Endothelial cell of umbilical vein (primary cell): Measurements from ENCODE around the gene SRD5A2. TPM values are rescaled to one million over a fixed set of nuclear protein-coding genes. Genes with fewer than 3 reads are reported as not detected.

Experiments used
- BruUV-seq: library from RNA; stranded (reverse); fragments of 400-500 nt; replicated peaks from 2 replicates; lab custom pipeline; 2021; lab: Mats Ljungman, UMichigan
- CTCF ChIA-PET: fragments of 300-600, 350-600 bp; sonication (Branson Sonifier 250); formaldehyde crosslinking; loops from one replicate; lab custom pipeline; 2021; ENCODE audit warnings: antibody characterized with exemption, inconsistent platforms; lab: Charles Lee
- POLR2A ChIA-PET: fragments of 300-600, 350-600 bp; sonication (Branson Sonifier 250); formaldehyde crosslinking; loops from one replicate; lab custom pipeline; 2021; ENCODE audit warnings: antibody characterized with exemption, inconsistent platforms; lab: Charles Lee
- DNase-seq: peaks from one replicate; pipeline ENCODE4 v3.0.0-alpha.2; 2011; ENCODE audit warnings: low read depth, low spot score
- FAIRE-seq: peaks from 2 replicates; lab custom pipeline; 2011; peaks lifted over from hg19 to GRCh38; lab: Jason Lieb, UNC
- H2AFZ ChIP-seq: 2 replicates; pipeline ENCODE4 v1.6.0; 2012; ENCODE audit warnings: low read depth, low read length, control low read depth, inconsistent platforms
- H3K27ac ChIP-seq: 2 replicates; pipeline ENCODE4 v1.5.1; 2011; ENCODE audit warnings: low read depth, mild to moderate bottlenecking, control low read depth, low read length, moderate library complexity; ENCODE audit not compliant: insufficient read depth
- H3K27me3 ChIP-seq, 2 experiments: 2 replicates each; pipeline versions ENCODE4 v1.6.0 to v1.6.1; 2011; ENCODE audit warnings: low read length in 2 of 2, mixed read lengths in 1 of 2; ENCODE audit not compliant: control insufficient read depth in 2 of 2, insufficient read depth in 2 of 2
- H3K36me3 ChIP-seq, 2 experiments: 2 replicates in 1 of 2; 3 replicates in 1 of 2; pipeline ENCODE4 v1.5.1; 2011; ENCODE audit warnings: low read length in 2 of 2, mild to moderate bottlenecking in 1 of 2, moderate library complexity in 1 of 2; ENCODE audit not compliant: control insufficient read depth in 2 of 2, insufficient read depth in 2 of 2; ENCODE audit errors: extremely low read depth in 1 of 2
- H3K4me1 ChIP-seq: 3 replicates; pipeline ENCODE4 v1.5.1; 2011; ENCODE audit warnings: mild to moderate bottlenecking, low read length; ENCODE audit not compliant: control insufficient read depth, insufficient read depth; ENCODE audit errors: extremely low read depth
- H3K4me2 ChIP-seq: 2 replicates; pipeline ENCODE4 v1.6.1; 2011; ENCODE audit warnings: low read length, control low read depth, mixed read lengths; ENCODE audit not compliant: insufficient read depth
- H3K4me3 ChIP-seq, 3 experiments: fragments of 200-600 bp in 1 of 3; sonication (generic), shearing (Covaris generic) in 1 of 3; replicated peaks in 1 of 3; 2 replicates each; pipeline ENCODE4 v1.5.1; 2011 to 2016; ENCODE audit warnings: control low read depth in 3 of 3, low read length in 3 of 3, mild to moderate bottlenecking in 2 of 3, inconsistent platforms in 1 of 3, low read depth in 1 of 3, moderate library complexity in 1 of 3; ENCODE audit not compliant: insufficient read depth in 1 of 3
- H3K79me2 ChIP-seq: 2 replicates; pipeline ENCODE4 v1.6.0; 2012; ENCODE audit warnings: low read length, inconsistent platforms; ENCODE audit not compliant: control insufficient read depth, insufficient read depth
- H3K9ac ChIP-seq: replicated peaks from 2 replicates; pipeline ENCODE3; 2011; ENCODE audit warnings: low read length, control low read depth; ENCODE audit not compliant: insufficient read depth; ENCODE audit errors: extremely low read depth
- H3K9me1 ChIP-seq: replicated peaks from 3 replicates; pipeline ENCODE4 v1.6.0; 2011; ENCODE audit warnings: mild to moderate bottlenecking, low read length; ENCODE audit not compliant: control insufficient read depth, insufficient read depth; ENCODE audit errors: extremely low read depth
- H3K9me3 ChIP-seq: replicated peaks from 2 replicates; pipeline ENCODE4 v1.5.1; 2012; ENCODE audit warnings: low read length, inconsistent platforms; ENCODE audit not compliant: control insufficient read depth, insufficient read depth
- H4K20me1 ChIP-seq: replicated peaks from 2 replicates; pipeline ENCODE3; 2011; ENCODE audit warnings: mild to moderate bottlenecking, low read length; ENCODE audit not compliant: control insufficient read depth, insufficient read depth; ENCODE audit errors: extremely low read depth
- CTCF ChIP-seq, 2 donors: IDR thresholded peaks; 1 replicate in 1 of 2; 2 replicates in 1 of 2; pipeline ENCODE4 v1.5.1; 2011; ENCODE audit warnings: low read length in 2 of 2, mild to moderate bottlenecking in 2 of 2, moderate library complexity in 2 of 2, control low read depth in 1 of 2, inconsistent platforms in 1 of 2, low read depth in 1 of 2; ENCODE audit not compliant: insufficient read depth in 1 of 2; ENCODE audit errors: extremely low read depth in 1 of 2
- EZH2 ChIP-seq: IDR thresholded peaks from 2 replicates; pipeline ENCODE4 v1.6.1; 2012; ENCODE audit warnings: borderline replicate concordance, low read depth, mild to moderate bottlenecking, moderate library complexity, low read length, inconsistent platforms; ENCODE audit not compliant: severe bottlenecking
- FOS ChIP-seq: IDR thresholded peaks from 2 replicates; pipeline ENCODE4 v1.6.1; 2011; ENCODE audit warnings: mild to moderate bottlenecking, low read length, moderate library complexity, borderline replicate concordance; ENCODE audit not compliant: insufficient read depth
- GATA2 ChIP-seq: IDR thresholded peaks from 2 replicates; pipeline ENCODE4 v1.7.0; 2011; ENCODE audit warnings: low read depth, mild to moderate bottlenecking, moderate library complexity, mixed read lengths, low read length; ENCODE audit not compliant: insufficient read length, insufficient read depth
- JUN ChIP-seq: IDR thresholded peaks from 2 replicates; pipeline ENCODE4 v1.6.1; 2011; ENCODE audit warnings: borderline replicate concordance, low read depth; ENCODE audit not compliant: insufficient read length, insufficient read depth
- MAX ChIP-seq: IDR thresholded peaks from 2 replicates; pipeline ENCODE4 v1.6.1; 2011; ENCODE audit not compliant: insufficient read depth, insufficient read length
- MYC ChIP-seq: IDR thresholded peaks from one replicate; pipeline ENCODE4 v1.6.1; 2011; ENCODE audit warnings: mild to moderate bottlenecking, low read depth, low read length
- POLR2A ChIP-seq: IDR thresholded peaks from 2 replicates; pipeline ENCODE4 v1.6.1; 2012; ENCODE audit warnings: low read depth, mild to moderate bottlenecking, control low read depth, low read length
- POLR2AphosphoS5 ChIP-seq: IDR thresholded peaks from 2 replicates; pipeline ENCODE4 v1.6.1; 2012; ENCODE audit warnings: low read depth, mild to moderate bottlenecking, control low read depth, low read length, moderate library complexity; ENCODE audit not compliant: insufficient read depth
- dilution Hi-C: fragments of 300-500 bp; cut with MboI; formaldehyde crosslinking; loops from one replicate; pipeline ENCODE4 v1.15.0; 2019; ENCODE audit warnings: low sequenced_read_pairs; ENCODE audit not compliant: extremely low pct_ligation_motif_present
- intact Hi-C: fragments of 100-400 bp; cut with micrococcal nuclease; formaldehyde crosslinking; loops from one replicate; pipeline ENCODE4 v1.10.0; 2022
- polyA plus RNA-seq, 4 experiments: library from polyadenylated mRNA; depleted of rRNA in 3 of 4; stranded (reverse) in 3 of 4; unstranded in 1 of 4; fragments of >200 nt; gene quantifications; 2 replicates each; pipeline versions ENCODE4 v1.2.1 to v1.2.3, GENCODE V29; 2011 to 2012; ENCODE audit warnings: missing spikeins in 1 of 4
- total RNA-seq: library from RNA; stranded (reverse); gene quantifications from 2 replicates; pipeline ENCODE4 v1.2.3, GENCODE V29; 2021

SRD5A2 gene
- total and polyA plus RNA-seq, 2 donors (not counting 3 experiments of a cell fraction or from before 2014, with no cell fraction given) = not detected

GRCh38 chr2:31475692-31476091 is 105.0 kb downstream of the SRD5A2 start:
- DNase-seq (no peak), FAIRE-seq (no peak)
- CTCF ChIA-PET = interaction anchor here (0.7 kb wide), 1 partner anchor 764 kb away, joined by 3 read pairs; no protein-coding TSS in a partner anchor
- Histone ChIP-seq H3K36me3 (no peaks in the 10 kb centered on the region), H3K9me3 (no peaks in the 10 kb centered on the region), H4K20me1 (no peaks in the 10 kb centered on the region), H3K9ac (no peak overlapping the region), H3K79me2 (no peaks in the 10 kb centered on the region), H3K4me2 (no peak overlapping the region), H3K4me1 (no peaks in the 10 kb centered on the region), H3K27ac (no peak overlapping the region), H3K9me1 (no peaks in the 10 kb centered on the region), H2AFZ (no peak overlapping the region), H3K4me3 (no peak overlapping the region), H3K27me3 (no peaks in the 10 kb centered on the region)
- TF ChIP-seq MYC = no peak
- no peak for TF ChIP-seq CTCF (IDR thresholded peaks at IDR 0.05; ENCODE audit: extremely low read depth in 1 of 2, insufficient read depth in 1 of 2, low read depth in 1 of 2, low read length in 2 of 2)
- no peak for TF ChIP-seq JUN
- TF ChIP-seq FOS = no peak
- no peak for TF ChIP-seq GATA2
- TF ChIP-seq EZH2 = no peak
- TF ChIP-seq MAX = no peak
- no peak for TF ChIP-seq POLR2AphosphoS5
- TF ChIP-seq POLR2A = no peak
- BruUV-seq = no TSS peak
- intact Hi-C loops = no loop called here
- dilution Hi-C loops = no loop called here
- POLR2A ChIA-PET = no interaction called here
